ENCODE data around the gene SLTM.
"Not testable (repeated sequence)": the region's sequence is repeated elsewhere in the genome, so short reads cannot be mapped to it uniquely, and the experiment has no call there.

Gene SLTM

DNA sequence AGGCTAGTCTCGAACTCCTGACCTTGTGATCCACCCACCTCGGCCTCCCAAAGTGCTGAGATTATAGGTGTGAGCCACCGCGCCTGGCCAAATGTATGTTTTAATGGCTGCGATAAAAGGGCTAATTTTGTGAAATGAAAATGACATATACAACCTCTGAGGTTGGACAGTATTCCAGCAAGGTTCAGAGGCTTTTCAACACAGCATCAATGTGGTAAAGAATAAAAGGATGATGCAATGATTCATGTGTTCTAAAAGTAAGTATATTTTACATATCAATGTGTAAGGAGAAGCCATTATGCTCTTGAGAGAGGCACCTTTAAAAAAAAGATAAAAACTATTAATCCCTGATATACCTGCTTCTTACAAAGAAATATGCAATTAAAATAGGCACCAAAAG lies 6.7 kb downstream of the SLTM start:
- H3K9me3 ChIP-seq (ENCODE audit: control insufficient read depth, low read length) = no peaks in the 10 kb centered on the region
- no peak overlapping the region for H3K27ac ChIP-seq (ENCODE audit: low read depth, low read length, severe bottlenecking)
- peaks cover 3% of the 10 kb centered on the region for H3K4me1 ChIP-seq (ENCODE audit: control insufficient read depth, insufficient read depth, low read length, poor library complexity, severe bottlenecking)
- H3K36me3 ChIP-seq (ENCODE audit: control insufficient read depth, insufficient read depth, low read length) = peaks cover 56% of the 10 kb centered on the region
- WGBS, 2 experiments (ENCODE audit: insufficient coverage in 2 of 2) = 100% methylated on average over 2 to 5 of the region's 5 CpGs
- no peak overlapping the region for H3K4me3 ChIP-seq (ENCODE audit: extremely low read depth, insufficient read depth, low read length, poor library complexity, severe bottlenecking)

DNA sequence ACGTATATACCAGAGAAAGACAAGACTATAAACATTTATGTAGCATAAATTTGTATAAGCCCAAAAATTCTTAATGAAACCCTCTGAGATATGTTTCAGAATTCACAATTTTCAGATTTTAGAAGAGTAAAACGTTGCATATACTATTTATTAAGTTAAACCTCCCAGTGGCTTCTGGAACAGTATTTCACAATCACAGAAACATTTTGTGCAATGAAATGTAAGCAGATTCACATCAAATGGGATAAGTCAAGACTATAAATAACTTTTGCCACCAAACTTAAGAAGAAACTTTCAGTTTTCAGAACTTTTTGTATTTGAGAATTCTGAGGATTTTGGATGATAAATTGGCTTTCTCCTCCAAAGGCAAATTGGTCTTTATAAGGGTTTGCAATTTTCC lies 9.2 kb downstream of the SLTM start:
- Histone ChIP-seq H3K4me1 (ENCODE audit: control insufficient read depth, insufficient read depth, low read length, poor library complexity, severe bottlenecking) (peaks cover 5% of the 10 kb centered on the region), H3K4me3 (ENCODE audit: extremely low read depth, insufficient read depth, low read length, poor library complexity, severe bottlenecking) (no peak overlapping the region), H3K36me3 (ENCODE audit: control insufficient read depth, insufficient read depth, low read length) (peaks cover 61% of the 10 kb centered on the region), H3K9me3 (ENCODE audit: control insufficient read depth, low read length) (no peaks in the 10 kb centered on the region), H3K27ac (ENCODE audit: low read depth, low read length, severe bottlenecking) (no peak overlapping the region)
- no CpG with 5 or more reads among the region's 2 CpGs for WGBS, 2 experiments (ENCODE audit: insufficient coverage in 2 of 2)

DNA sequence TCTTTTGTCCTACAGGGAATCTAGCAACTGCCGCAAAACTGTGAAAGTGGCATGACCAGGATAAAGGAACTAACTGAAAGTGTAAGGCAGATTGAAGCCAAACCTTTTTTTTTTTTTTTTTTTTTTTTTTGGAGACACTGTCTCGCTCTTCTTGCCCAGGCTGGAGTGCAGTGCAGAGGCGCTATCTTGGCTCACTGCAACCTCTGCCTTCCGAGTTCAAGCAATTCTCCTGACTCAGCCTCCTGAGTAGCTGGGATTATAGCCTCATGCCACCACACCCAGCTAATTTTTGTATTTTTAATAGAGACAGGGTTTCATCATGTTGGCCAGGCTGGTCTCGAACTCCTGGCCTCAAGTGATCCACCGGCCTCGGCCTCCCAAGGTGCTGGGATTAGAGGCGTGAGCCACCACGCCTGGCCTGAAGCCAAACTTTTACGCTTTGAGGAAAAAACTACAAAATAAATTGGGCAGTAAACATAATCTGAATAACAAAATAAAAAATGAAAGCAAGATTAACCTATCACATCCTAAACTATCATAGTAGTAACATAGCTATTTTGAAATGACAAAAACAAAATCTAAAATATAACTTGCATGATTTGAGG lies 9.7 kb downstream of the SLTM start:
- 92 to 100% methylated on average over 3 to 6 of the region's 10 CpGs for WGBS, 2 experiments (ENCODE audit: insufficient coverage in 2 of 2)
- Histone ChIP-seq H3K9me3 (ENCODE audit: control insufficient read depth, low read length) (no peaks in the 10 kb centered on the region), H3K27ac (ENCODE audit: low read depth, low read length, severe bottlenecking) (no peak overlapping the region), H3K4me3 (ENCODE audit: extremely low read depth, insufficient read depth, low read length, poor library complexity, severe bottlenecking) (no peak overlapping the region), H3K36me3 (ENCODE audit: control insufficient read depth, insufficient read depth, low read length) (peaks cover 58% of the 10 kb centered on the region), H3K4me1 (ENCODE audit: control insufficient read depth, insufficient read depth, low read length, poor library complexity, severe bottlenecking) (peaks cover 5% of the 10 kb centered on the region)

DNA sequence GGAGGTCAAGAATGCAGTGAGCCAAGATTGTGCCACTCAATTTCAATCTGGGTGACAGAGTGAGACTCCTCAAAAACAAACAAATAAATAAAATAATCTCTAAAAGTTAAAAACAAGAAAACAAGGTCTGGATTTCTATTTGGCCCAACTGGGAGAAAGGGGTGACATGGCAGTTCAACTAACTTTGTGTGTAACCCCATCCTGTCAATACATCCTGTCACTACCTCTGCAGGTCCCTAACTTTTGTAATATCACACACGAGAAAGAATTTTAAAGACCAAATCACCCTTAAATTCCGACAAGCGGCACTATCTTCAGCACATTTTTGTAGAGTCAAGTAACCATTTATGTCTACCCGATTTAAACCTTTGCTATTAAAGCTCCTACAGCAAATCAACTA lies 10.2 kb downstream of the SLTM start:
- Histone ChIP-seq H3K4me3 (ENCODE audit: extremely low read depth, insufficient read depth, low read length, poor library complexity, severe bottlenecking) (no peak overlapping the region), H3K36me3 (ENCODE audit: control insufficient read depth, insufficient read depth, low read length) (peaks cover 56% of the 10 kb centered on the region), H3K27ac (ENCODE audit: low read depth, low read length, severe bottlenecking) (no peak overlapping the region), H3K4me1 (ENCODE audit: control insufficient read depth, insufficient read depth, low read length, poor library complexity, severe bottlenecking) (peaks cover 7% of the 10 kb centered on the region), H3K9me3 (ENCODE audit: control insufficient read depth, low read length) (no peaks in the 10 kb centered on the region)
- 94 to 96% methylated on average over 3 to 4 of the region's 4 CpGs for WGBS, 2 experiments (ENCODE audit: insufficient coverage in 2 of 2)

DNA sequence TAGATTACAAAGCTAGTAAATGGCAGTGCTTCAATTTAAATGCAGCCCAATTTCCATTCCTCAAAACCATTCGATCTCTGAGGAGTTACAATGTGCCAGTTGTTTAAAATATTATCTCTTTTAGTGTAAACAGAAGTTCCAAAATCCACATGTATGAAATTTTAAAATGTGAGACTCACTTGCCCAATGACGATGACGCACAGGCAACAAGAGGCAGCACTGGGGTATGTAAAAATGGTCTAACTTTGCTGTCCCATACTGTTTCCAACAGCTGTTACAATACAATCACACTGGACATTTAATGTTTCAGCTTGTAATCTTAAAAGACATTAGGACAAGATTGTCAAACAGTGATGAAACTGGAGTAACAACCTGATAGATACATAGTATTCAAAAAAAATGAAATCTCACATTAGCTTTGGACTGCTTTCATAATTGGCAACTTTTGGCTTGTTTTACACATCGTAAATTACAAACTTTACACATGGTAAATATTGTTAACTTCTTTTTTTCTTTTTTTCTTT lies 12.2 kb downstream of the SLTM start:
- peaks cover 57% of the 10 kb centered on the region for H3K36me3 ChIP-seq (ENCODE audit: control insufficient read depth, insufficient read depth, low read length)
- peaks cover 12% of the 10 kb centered on the region for H3K4me1 ChIP-seq (ENCODE audit: control insufficient read depth, insufficient read depth, low read length, poor library complexity, severe bottlenecking)
- no peaks in the 10 kb centered on the region for H3K9me3 ChIP-seq (ENCODE audit: control insufficient read depth, low read length)
- WGBS, 2 experiments (ENCODE audit: insufficient coverage in 2 of 2) = 93% methylated on average over 3 of the region's 4 CpGs; no CpG with 5 or more reads in 1 of the 2 experiments
- H3K27ac ChIP-seq (ENCODE audit: low read depth, low read length, severe bottlenecking) = no peak overlapping the region
- no peak overlapping the region for H3K4me3 ChIP-seq (ENCODE audit: extremely low read depth, insufficient read depth, low read length, poor library complexity, severe bottlenecking)

DNA sequence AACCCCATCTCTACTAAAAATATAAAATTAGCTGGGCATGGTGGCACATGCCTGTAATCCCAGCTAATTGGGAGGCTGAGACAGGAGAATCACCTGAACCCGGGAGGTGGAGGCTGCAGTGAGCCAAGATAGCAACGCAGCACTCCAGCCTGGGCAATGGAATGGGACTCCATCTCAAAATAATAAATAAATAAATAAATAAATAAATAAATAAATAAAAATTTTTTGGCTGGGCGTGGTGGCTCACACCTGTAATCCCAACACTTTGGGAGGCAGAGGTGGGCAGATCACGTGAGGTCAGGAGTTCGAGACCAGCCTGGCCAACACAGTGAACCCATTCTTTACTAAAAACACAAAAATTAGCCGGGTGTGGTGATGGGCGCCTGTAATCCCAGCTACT lies 13.0 kb downstream of the SLTM start:
- peaks cover 12% of the 10 kb centered on the region for H3K4me1 ChIP-seq (ENCODE audit: control insufficient read depth, insufficient read depth, low read length, poor library complexity, severe bottlenecking)
- H3K27ac ChIP-seq (ENCODE audit: low read depth, low read length, severe bottlenecking); H3K9me3 ChIP-seq (ENCODE audit: control insufficient read depth, low read length); H3K4me3 ChIP-seq (ENCODE audit: extremely low read depth, insufficient read depth, low read length, poor library complexity, severe bottlenecking): not testable (repeated sequence)
- WGBS, 2 experiments (ENCODE audit: insufficient coverage in 2 of 2) = 92 to 94% methylated on average over 2 to 6 of the region's 7 CpGs
- peaks cover 66% of the 10 kb centered on the region for H3K36me3 ChIP-seq (ENCODE audit: control insufficient read depth, insufficient read depth, low read length)

DNA sequence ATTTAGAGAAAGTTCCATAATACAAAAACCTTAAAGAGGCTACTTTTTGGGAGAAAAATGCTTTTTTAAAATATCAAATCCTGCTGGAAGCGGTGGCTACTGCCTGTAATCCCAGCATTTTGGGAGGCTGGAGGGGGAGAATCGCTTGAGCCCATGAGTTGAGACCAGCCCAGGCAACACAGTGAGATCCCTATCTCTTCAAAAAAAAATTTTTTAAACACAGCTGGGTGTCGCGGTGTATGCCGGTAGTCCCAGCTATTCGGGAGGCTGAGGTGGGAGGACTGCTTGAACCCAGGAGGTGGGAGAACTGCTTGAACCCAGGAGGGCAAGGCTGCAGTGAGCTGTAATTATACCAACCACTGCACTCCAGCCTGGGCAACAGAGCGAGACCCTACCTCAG lies 14.2 kb downstream of the SLTM start:
- H3K36me3 ChIP-seq (ENCODE audit: control insufficient read depth, insufficient read depth, low read length) = peaks cover 73% of the 10 kb centered on the region
- H3K27ac ChIP-seq (ENCODE audit: low read depth, low read length, severe bottlenecking) = peak overlapping the region; percentile 36
- 90 to 97% methylated on average over 2 to 6 of the region's 7 CpGs for WGBS, 2 experiments (ENCODE audit: insufficient coverage in 2 of 2)
- H3K4me1 ChIP-seq (ENCODE audit: control insufficient read depth, insufficient read depth, low read length, poor library complexity, severe bottlenecking) = peaks cover 12% of the 10 kb centered on the region
- H3K4me3 ChIP-seq (ENCODE audit: extremely low read depth, insufficient read depth, low read length, poor library complexity, severe bottlenecking) = no peak overlapping the region
- H3K9me3 ChIP-seq (ENCODE audit: control insufficient read depth, low read length) = no peaks in the 10 kb centered on the region

DNA sequence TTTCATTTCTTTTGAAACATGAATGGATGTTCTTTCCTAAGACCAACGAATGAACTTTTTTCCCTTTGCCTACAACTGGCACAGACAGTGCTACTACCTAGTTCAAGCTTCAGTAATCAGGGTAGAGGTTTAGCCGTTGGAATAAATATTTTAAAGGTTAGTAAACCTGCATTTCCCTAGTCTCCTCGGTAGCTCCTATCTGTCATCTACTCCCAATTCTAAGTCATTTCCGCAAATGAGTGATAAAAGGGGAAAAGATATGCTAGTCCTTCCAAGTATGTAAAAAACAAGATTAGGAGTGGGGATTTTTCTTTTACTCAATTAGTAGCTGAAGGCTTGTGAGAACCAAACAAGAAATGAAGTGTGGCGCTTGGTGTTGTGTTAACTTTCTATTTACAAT lies 15.2 kb downstream of the SLTM start:
- H3K27ac ChIP-seq (ENCODE audit: low read depth, low read length, severe bottlenecking) = no peak overlapping the region
- no peaks in the 10 kb centered on the region for H3K9me3 ChIP-seq (ENCODE audit: control insufficient read depth, low read length)
- no peak overlapping the region for H3K4me3 ChIP-seq (ENCODE audit: extremely low read depth, insufficient read depth, low read length, poor library complexity, severe bottlenecking)
- 88% methylated on average over 1 of the region's 5 CpGs; no CpG with 5 or more reads in 1 of the 2 experiments for WGBS, 2 experiments (ENCODE audit: insufficient coverage in 2 of 2)
- H3K36me3 ChIP-seq (ENCODE audit: control insufficient read depth, insufficient read depth, low read length) = peaks cover 75% of the 10 kb centered on the region
- H3K4me1 ChIP-seq (ENCODE audit: control insufficient read depth, insufficient read depth, low read length, poor library complexity, severe bottlenecking) = peaks cover 12% of the 10 kb centered on the region

DNA sequence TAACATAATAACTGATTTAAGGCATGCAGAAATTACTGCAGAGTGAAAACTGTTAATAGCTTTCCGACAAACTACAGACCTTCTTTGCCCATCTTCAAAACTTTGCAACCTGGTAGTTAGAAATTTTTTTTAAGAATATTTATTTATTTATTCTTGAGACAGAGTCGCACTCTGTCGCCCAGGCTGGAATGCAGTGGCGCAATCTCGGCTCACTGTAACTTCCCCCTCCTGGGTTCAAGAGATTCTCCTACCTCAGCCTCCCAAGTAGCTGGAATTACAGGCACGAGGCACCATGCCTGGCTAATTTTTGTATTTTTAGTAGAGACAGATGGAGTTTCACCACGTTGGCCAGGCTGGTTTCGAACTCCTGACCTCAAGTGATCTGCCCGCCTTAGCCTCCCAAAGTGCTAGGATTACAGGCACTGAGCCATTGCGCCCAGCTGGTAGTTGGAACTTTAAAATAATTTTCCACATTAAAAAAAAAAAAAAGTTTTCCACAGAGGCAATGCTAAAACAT lies 15.8 kb downstream of the SLTM start:
- Histone ChIP-seq H3K4me1 (ENCODE audit: control insufficient read depth, insufficient read depth, low read length, poor library complexity, severe bottlenecking) (peaks cover 12% of the 10 kb centered on the region), H3K36me3 (ENCODE audit: control insufficient read depth, insufficient read depth, low read length) (peaks cover 73% of the 10 kb centered on the region)
- H3K4me3 ChIP-seq (ENCODE audit: extremely low read depth, insufficient read depth, low read length, poor library complexity, severe bottlenecking); H3K9me3 ChIP-seq (ENCODE audit: control insufficient read depth, low read length); H3K27ac ChIP-seq (ENCODE audit: low read depth, low read length, severe bottlenecking): not testable (repeated sequence)
- WGBS, 2 experiments (ENCODE audit: insufficient coverage in 2 of 2) = 90 to 96% methylated on average over 4 to 7 of the region's 10 CpGs

DNA sequence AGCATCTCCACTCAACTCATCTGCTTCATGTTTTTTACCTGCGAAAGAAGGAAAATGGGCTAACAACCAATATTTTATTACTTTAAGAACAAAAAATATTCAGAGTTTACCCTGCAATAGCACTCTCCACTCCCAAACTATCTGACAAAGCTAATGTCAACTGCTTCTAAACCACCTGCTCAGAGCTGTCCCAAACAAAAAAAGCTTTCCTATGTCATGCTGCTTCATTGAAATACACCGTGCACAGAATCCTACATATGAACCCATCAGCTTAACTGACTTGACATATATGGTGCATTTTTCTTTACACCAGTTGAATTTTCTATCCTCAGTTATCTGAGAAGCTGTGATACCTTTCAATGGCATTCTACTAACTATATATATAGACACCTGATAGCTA lies 16.5 kb downstream of the SLTM start:
- no peak overlapping the region for H3K4me3 ChIP-seq (ENCODE audit: extremely low read depth, insufficient read depth, low read length, poor library complexity, severe bottlenecking)
- H3K9me3 ChIP-seq (ENCODE audit: control insufficient read depth, low read length) = no peaks in the 10 kb centered on the region
- peaks cover 78% of the 10 kb centered on the region for H3K36me3 ChIP-seq (ENCODE audit: control insufficient read depth, insufficient read depth, low read length)
- WGBS, 2 experiments (ENCODE audit: insufficient coverage in 2 of 2) = 85 to 100% methylated on average over 1 to 2 of the region's 2 CpGs
- H3K27ac ChIP-seq (ENCODE audit: low read depth, low read length, severe bottlenecking) = no peak overlapping the region
- H3K4me1 ChIP-seq (ENCODE audit: control insufficient read depth, insufficient read depth, low read length, poor library complexity, severe bottlenecking) = peaks cover 12% of the 10 kb centered on the region

DNA sequence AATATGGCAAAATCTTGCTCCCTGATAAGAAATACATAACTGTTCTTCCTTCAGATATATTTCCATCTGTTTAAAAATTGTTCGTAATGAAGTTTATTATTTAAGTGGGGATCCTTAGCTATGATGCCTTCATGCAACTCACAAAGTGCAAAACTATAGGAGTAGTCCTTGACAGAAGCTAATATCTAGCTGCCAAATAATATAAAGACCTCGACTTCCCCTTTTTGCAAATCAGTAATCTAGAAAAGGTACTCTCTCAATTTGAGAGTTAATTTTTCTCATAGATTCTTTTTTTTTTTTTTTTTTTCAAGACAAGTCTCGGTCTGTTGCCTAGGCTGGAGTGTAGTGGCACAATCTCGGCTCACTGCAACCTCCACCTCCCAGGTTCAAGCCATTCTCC lies 23.0 kb downstream of the SLTM start:
- Histone ChIP-seq H3K4me3 (ENCODE audit: extremely low read depth, insufficient read depth, low read length, poor library complexity, severe bottlenecking) (no peak overlapping the region), H3K27ac (ENCODE audit: low read depth, low read length, severe bottlenecking) (no peak overlapping the region), H3K9me3 (ENCODE audit: control insufficient read depth, low read length) (no peaks in the 10 kb centered on the region), H3K4me1 (ENCODE audit: control insufficient read depth, insufficient read depth, low read length, poor library complexity, severe bottlenecking) (no peaks in the 10 kb centered on the region), H3K36me3 (ENCODE audit: control insufficient read depth, insufficient read depth, low read length) (peaks cover 81% of the 10 kb centered on the region)
- WGBS, 2 experiments (ENCODE audit: insufficient coverage in 2 of 2) = 100% methylated on average over 1 of the region's 4 CpGs; no CpG with 5 or more reads in 1 of the 2 experiments

Measured in mesodermal cell (in vitro differentiated cells).